Right forelimb (tissue), 1 donor: ENCODE data around the gene ASIP.
A peak's percentile ranks its signal among the peaks of the same experiment; 100 is the strongest.

Source experiments
- DNase-seq: peaks from one replicate; pipeline ENCODE4 v3.0.0-alpha.2; 2018

Gene ASIP

DNA sequence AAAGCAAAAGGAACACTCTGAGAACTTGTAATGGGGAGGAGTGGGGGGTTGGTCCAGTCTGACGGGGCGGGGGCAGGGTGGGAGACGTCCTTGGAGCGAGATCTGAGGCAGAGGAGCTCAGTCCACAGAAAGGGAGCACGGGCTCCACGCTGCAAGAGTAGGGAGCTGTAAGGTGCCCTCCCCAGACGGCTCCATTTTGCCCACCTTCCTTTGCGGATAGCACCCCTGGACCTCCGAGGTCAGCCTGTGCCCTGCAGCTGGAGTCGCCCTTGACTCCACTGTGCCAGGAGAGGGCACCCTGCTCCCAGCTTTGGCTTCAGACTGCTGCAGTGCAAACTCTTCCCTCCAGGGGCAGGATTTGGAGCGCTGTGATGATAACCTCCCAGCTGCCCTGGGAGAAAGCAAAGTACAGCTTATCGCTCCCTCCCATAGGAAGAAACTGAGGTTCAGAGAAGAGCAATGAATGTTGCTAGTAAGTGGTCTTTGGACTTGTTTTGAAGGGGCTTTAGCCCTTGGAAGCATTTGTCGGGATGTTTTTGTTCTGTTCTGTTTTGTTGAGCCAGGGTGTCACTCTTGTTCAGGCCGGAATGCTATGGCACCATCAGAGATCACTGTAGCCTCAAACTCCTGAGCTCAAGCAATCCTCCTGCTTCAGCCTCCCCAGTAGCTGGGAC, 71.5 kb downstream of the ASIP start:
- DNase-seq = peak; percentile 88

DNA sequence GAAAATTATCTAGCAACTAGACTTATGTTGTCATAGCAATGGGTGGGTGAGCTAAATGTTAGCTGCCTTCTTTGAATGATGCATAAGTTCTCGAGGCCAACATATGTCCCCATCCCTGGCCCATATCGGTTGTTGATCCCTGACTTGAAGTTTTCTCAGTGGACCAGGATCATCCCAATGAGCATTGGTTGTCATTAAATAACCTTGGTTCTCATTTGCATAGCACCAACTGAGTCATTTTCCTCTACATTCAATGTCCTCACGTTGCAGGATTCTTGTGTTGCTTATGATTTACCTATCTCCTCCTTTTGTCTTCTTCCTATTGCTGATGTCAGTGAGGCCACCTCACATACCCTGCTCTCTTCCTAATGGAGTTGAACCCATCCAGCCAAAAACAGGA, 74.0 kb downstream of the ASIP start:
- DNase-seq = no peak

DNA sequence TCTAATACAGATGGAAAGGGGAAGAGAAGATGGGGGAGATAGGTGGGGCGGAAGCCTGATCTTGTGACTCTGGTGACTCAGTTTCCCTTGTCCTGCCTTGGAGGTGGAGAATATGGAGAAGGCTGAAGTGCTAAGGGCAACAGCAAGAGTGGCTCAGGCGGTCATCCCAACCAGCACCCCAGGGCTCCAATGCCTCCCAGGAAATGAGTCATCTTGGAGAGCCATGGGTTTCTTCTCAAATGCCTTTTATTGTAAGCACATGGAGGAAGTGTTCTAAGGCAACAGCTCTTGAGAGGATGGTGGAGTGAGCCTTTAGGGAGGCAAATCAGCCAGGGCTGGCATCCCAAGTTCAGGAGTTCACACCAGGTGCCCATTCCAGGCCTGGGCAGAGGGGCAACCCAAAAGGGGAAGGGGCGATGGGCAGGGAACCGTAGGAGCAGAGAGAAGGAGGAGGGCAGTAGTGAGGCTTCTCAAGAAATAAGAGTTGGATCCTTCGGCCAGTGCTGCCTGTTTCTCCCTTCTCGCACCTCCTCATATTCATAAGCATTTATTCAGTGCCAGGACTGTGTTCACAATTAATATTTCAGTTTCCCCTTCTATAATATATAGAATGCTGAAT, 75.1 kb downstream of the ASIP start:
- DNase-seq = no peak
